K562 (cell line): ENCODE data around the gene NAV2.

Experiments
- EGR1 ChIP-seq: fragments of 450-650 bp; conservative IDR thresholded peaks from 2 replicates; pipeline ENCODE4 v1.6.1; 2017; ENCODE audit warnings: mild to moderate bottlenecking
- EP400 ChIP-seq: fragments of 450-650 bp; IDR thresholded peaks from 2 replicates; pipeline ENCODE4 v1.6.1; 2017; ENCODE audit warnings: antibody characterized with exemption, mild to moderate bottlenecking, moderate library complexity
- NFIC ChIP-seq: fragments of 450-650 bp; IDR thresholded peaks from 2 replicates; pipeline ENCODE4 v1.6.1; 2017; ENCODE audit warnings: mild to moderate bottlenecking, inconsistent platforms
- POLR2A ChIP-seq: fragments of 450-650 bp; conservative IDR thresholded peaks from 2 replicates; pipeline ENCODE4 v1.6.1; 2016
- PURB ChIP-seq: sonication (generic); formaldehyde crosslinking; IDR thresholded peaks from 2 replicates; pipeline ENCODE4 v1.9.0; 2021; ENCODE audit warnings: low read depth, mild to moderate bottlenecking, missing genetic modification reagents
- TF ChIP-seq, protein P1 (sequence below): fragments of 250-450 bp; sonication (Bioruptor Pico); IDR thresholded peaks from 2 replicates; pipeline ENCODE4 v1.8.0; 2021; ENCODE audit warnings: moderate library complexity, mild to moderate bottlenecking, inconsistent platforms
- TF ChIP-seq, protein P2 (sequence below), 3 experiments: IDR thresholded peaks in 2 of 3; conservative IDR thresholded peaks in 1 of 3; 2 replicates each; pipeline ENCODE4 v1.5.1; 2011 to 2012; ENCODE audit warnings: low read length in 3 of 3, mild to moderate bottlenecking in 3 of 3, control low read depth in 2 of 3, improper control_type of control experiment in 1 of 3, inconsistent platforms in 1 of 3, low read depth in 1 of 3, mixed read lengths in 1 of 3, moderate library complexity in 1 of 3; ENCODE audit not compliant: insufficient read depth in 2 of 3

DNA sequence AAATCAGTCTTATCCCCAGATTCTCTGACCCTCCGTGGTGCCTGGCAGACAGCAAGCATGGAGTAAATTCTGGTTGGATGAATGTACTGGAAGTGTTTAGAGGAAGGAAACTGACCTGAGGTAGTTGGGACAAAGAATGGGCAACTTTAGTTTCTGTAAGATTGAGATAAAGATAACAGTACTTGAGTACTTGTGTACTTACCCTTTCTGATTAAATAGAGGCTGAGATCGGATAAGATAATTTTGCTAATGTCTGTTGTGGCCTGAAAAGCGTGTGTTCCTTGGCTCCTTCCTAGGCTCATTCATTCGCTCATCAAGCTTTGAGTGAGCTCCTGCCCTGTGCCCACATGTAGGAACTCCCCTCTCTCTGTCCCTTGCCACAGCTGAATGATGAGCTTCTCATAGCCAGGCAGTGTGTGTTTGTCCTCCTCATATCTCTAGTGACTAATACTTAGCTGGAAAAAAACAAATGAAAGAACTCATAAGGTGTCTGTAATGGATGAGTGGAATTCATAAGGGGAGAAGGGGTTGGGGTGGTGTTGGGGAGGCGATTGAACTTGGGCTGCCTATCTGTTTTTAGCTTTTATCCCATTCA lies 329.5 kb downstream of the NAV2 start:
- TF ChIP-seq EGR1: no peak
- TF ChIP-seq, protein P1, sequence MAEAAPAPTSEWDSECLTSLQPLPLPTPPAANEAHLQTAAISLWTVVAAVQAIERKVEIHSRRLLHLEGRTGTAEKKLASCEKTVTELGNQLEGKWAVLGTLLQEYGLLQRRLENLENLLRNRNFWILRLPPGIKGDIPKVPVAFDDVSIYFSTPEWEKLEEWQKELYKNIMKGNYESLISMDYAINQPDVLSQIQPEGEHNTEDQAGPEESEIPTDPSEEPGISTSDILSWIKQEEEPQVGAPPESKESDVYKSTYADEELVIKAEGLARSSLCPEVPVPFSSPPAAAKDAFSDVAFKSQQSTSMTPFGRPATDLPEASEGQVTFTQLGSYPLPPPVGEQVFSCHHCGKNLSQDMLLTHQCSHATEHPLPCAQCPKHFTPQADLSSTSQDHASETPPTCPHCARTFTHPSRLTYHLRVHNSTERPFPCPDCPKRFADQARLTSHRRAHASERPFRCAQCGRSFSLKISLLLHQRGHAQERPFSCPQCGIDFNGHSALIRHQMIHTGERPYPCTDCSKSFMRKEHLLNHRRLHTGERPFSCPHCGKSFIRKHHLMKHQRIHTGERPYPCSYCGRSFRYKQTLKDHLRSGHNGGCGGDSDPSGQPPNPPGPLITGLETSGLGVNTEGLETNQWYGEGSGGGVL: no peak
- no peak for TF ChIP-seq NFIC
- no peak for TF ChIP-seq EP400
- no peak for TF ChIP-seq POLR2A
- TF ChIP-seq PURB: no peak
- TF ChIP-seq, protein P2, sequence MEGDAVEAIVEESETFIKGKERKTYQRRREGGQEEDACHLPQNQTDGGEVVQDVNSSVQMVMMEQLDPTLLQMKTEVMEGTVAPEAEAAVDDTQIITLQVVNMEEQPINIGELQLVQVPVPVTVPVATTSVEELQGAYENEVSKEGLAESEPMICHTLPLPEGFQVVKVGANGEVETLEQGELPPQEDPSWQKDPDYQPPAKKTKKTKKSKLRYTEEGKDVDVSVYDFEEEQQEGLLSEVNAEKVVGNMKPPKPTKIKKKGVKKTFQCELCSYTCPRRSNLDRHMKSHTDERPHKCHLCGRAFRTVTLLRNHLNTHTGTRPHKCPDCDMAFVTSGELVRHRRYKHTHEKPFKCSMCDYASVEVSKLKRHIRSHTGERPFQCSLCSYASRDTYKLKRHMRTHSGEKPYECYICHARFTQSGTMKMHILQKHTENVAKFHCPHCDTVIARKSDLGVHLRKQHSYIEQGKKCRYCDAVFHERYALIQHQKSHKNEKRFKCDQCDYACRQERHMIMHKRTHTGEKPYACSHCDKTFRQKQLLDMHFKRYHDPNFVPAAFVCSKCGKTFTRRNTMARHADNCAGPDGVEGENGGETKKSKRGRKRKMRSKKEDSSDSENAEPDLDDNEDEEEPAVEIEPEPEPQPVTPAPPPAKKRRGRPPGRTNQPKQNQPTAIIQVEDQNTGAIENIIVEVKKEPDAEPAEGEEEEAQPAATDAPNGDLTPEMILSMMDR (IDR thresholded peaks at IDR 0.05 in 2 of 3, conservative IDR thresholded peaks at IDR 0.05 in 1 of 3; ENCODE audit: insufficient read depth in 2 of 3, low read depth in 1 of 3, low read length in 3 of 3): no peak
